SK-MEL-5 (cell line): ENCODE data around the gene SLC38A3. TPM values are rescaled to one million over a fixed set of nuclear protein-coding genes. Genes with fewer than 3 reads are reported as not detected.
"Not testable (repeated sequence)": the region's sequence is repeated elsewhere in the genome, so short reads cannot be mapped to it uniquely, and the experiment has no call there.

Experiments
- DNase-seq: peaks from one replicate; pipeline ENCODE4 v3.0.0-alpha.2; 2016; ENCODE audit warnings: low read depth, low spot score
- in situ Hi-C: cut with HindIII; loops from 2 replicates; pipeline ENCODE4 v1.10.0; 2016; ENCODE audit warnings: low sequenced_read_pairs, high pct_unique_total_duplicates, low pct_unique_long_range_greater_than_20kb
- total RNA-seq: library from RNA; depleted of rRNA; stranded (reverse); fragments of >200 nt; shearing (Covaris generic); gene quantifications from 2 replicates; pipeline ENCODE4 v1.2.3, GENCODE V29; 2014

The SLC38A3 gene
- total RNA-seq, 1 experiment from 2014 or later, result 0.42 TPM

DNA sequence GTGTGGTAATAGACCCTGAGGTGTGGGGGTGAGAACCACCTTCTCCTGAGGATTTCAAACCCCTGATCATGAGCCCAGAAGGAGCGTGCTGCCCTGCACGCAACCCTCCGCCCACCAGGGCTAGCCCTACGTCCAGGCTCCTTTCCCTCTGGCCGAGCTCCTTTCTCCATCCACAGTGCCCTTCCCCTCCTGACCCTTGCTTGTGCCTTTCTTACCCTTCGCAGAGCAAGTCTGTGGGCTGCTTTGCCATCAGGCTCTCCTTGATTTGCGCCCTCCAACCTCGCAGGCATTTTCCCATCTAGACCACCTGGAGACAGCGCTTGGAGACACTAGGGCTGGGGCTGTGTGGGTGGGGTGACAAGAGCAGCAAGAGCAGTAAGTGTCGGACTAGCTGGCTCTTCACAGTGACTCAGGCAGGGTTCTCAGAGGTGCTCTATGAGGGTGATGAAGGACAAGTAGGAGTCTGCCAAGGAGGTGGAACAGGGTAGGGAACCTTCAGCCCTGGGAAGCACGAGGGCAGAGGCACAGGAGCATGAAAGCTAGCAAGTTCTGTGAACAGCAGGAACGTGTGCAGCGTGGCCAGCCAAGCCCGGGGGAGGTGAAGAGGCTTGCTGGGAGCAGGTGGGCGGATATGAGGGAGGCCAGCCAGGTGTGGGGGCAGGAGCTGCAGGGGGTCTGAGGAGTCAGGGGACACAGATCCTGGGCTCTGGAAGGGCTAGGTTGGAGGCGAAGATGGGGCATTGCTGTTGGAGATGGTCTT lies 2.5 kb upstream of the SLC38A3 start:
- in situ Hi-C loops, result no loop called here
- no peak for DNase-seq

DNA sequence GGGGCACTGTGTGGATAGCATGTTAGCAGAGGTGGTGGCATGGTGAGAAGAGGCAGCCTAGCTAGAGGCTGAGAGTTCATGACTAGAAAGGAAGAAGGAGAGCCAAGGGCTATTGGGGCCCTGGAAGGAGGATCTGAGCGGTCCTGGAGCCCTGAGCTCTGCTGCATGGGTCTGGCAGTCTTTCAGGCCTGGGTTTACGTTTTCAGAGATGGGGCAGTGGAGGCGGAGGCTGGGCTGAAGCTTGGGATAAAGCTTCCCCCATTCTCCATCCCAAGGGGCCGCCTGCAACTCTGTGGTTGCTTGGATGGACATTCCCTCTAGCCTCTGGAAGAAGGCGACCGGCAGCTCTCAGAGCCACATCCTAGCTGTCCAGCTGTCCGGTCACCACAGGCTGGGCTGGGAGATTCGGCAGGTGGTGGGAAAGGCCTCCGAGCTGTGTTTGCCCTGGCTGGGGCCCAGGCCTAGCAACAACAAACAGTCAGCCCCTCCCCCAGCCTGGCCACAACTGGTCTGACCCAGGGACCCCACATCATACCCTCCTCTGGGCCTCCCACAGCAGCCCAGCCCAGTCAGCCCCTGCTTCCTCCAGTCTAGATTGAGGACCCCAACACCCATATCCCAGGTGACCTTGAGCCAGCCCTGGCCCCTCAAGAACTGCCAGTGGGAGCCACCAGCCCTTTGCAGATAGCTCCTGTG lies 1.8 kb upstream of the SLC38A3 start:
- DNase-seq, result no peak
- in situ Hi-C loops, result no loop called here

DNA sequence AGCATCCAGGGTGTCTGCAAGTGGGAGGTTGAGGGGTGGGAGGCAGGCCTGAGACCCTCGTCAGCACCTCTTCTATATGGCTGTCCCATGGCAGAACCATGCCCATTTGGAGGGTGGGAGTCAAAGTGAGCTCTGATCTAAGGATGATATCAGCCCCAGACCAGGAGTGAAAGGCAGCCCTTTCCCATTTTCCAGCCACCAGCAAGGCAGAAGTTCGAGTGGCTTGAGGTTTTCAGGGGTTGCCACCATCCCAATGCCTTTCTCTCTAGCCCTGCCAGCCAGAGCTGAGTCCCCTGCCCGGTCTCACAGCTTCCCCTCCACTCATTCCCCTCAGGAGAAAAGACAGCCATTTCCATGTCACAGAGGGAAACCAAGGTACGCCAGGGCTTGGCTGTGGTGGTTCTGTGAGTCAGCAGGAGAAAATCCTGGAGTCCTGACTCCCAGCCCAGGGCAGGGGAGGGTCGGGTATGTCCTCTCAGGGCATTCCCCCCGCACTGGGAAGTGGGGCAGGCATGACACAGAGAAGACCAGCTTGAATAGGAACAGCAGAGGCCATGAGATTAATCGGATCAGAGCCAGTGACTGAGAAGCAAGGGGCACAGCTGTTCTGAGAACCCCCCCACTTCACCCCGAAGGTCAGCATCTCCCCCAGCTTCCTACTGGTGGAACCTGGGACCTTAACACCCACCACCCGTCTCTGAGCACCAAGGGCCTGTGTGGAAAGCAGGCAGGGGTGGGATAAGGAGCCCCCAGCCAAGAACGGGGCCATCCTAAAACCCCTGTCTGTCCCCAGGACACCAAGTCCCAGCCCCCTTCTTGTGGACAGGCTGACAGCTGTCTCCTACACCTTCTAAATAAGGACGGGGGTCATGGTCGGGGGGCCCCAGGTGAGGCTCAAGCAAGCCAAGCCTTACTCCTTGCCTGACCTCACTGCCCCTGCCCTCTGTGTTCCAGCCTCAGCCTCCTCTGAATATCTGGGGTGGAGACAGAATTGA lies 965 bp upstream of the SLC38A3 start:
- DNase-seq, result no peak
- in situ Hi-C loops, result no loop called here

- in situ Hi-C loops, result no loop called here
- DNase-seq, result no peak
Measured at GRCh38 chr3:50205413-50206276, 574 bp downstream of the SLC38A3 start.

GRCh38 chr3:50207359-50208042 lies 2.4 kb downstream of the SLC38A3 start:
- in situ Hi-C loops, result no loop called here
- DNase-seq, result no peak

GRCh38 chr3:50208677-50209344 lies 3.7 kb downstream of the SLC38A3 start:
- in situ Hi-C loops, result no loop called here
- DNase-seq, result no peak

GRCh38 chr3:50210176-50210509 lies 5.1 kb downstream of the SLC38A3 start:
- DNase-seq, result no peak
- in situ Hi-C loops, result no loop called here

DNA sequence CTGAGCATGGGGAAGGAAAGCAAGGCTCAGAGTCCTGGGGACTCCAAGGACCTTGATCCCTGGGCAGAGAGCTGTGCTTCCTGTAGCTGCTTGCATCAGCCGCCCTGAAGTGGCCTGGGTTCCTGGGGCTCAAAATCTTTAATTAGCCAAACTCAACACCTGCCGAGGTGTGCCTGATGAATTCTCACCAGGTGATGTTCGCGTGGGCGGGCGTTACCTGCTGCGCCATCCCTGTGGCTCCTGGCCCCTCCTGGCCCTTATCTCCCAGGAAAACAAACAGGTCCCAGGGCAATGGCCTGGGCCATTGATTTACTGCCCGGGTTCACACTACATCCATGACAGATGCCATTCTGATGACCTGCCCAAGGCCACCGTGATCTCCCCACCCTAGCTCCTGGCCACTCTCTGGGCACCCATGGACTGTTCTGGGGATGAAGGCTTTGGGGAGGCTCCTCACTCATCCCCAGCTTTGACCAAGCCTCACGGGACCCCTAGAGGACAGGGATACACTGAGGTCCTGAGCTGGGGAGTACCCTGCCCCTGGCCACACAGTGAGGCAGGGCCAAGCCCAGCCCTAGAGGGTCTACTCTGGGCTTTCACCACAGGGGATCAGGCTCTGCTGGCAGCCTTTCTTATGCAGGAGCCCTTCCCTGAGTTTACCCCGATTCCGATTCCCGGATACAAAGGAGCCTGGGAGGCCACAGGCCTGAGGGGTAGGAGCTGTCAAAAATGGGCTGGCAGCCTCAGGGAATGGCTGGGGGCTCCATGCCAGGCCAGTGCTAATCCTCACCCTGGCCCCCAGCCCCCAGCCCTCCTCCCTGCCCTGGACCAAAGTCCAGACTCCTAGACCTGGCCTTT lies 5.7 kb downstream of the SLC38A3 start:
- DNase-seq, result no peak
- in situ Hi-C loops, result no loop called here

DNA sequence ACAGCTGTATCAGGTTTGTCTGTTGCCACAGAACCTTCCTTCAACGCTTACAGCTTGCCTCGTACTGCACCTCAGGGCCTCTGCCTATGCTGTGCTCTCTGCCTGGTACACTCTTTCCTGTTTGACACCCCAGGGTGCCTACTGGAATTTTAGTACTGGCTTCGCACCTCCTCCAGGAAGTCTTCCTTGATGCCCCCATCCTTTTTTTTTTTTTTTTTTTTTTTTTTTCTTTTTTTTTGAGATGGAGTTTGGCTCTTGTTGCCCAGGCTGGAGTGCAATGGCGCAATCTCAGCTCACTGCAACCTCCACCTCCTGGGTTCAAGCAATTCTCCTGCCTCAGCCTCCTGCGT lies 6.3 kb downstream of the SLC38A3 start:
- DNase-seq, in situ Hi-C loops: not testable (repeated sequence)

DNA sequence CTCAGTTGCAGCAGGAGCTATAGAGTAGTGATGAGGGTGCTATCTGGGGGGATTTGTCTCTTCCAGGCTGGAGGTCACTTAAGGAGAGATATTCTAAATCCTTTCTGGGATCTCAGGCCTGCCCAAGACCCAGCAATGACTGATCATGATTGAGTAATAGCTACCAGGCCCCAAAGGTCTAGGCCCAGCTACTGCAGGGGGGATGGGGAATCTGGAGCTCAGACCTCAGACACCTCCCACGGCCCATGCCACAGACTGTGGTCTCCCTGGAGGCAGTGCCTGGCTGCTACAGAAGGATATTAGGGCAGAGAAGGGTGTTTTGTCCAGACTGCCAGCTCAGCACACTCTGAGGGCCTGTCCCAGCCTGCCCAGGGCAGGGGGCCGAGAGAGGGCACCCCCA lies 6.9 kb downstream of the SLC38A3 start:
- in situ Hi-C loops, result no loop called here
- no peak for DNase-seq

- in situ Hi-C loops, result no loop called here
- no peak for DNase-seq
Measured at GRCh38 chr3:50212502-50212901, 7.4 kb downstream of the SLC38A3 start.

DNA sequence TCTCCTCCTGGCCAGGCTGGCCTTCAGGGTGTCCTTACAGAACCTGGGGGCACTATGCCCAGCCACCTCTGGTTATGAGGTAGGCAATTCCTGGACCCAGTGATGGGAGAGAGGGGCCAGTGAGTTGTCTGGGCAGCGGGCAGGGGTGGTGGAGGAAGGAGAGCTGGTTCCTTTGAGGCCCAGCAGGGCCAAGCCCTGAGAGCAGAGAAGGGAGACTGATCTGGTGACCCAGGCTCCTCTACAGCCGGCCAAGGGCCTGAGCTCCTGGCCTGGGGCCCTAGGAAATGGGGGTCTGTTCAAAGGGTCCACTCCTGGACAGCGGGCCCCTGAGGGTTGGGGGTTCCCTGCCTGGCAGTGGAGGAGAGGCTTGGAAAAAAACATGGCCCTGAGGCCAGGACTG lies 7.9 kb downstream of the SLC38A3 start:
- in situ Hi-C loops, result no loop called here

DNA sequence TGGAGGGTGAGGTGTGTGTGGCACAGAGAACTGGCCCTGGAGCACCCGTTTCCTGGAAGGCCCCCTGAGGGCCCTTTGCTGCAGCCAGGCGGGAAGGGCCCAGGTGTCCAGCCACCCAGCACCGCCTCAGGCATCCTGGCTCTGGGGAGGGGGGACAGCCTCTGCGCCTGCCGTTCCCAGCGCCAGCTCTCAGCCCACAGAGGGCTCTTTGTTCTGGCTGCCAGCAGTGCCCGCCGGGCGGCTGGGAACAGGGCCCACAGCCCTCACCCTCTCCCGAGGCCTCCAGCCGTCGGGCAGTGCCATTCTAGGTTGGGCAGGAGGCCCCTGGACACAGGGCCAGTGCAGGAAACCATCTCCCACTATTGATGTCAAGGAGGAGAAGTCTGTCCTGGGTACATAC lies 8.3 kb downstream of the SLC38A3 start:
- in situ Hi-C loops, result no loop called here
- peak; percentile 25 for DNase-seq

More for the DNA sequence above, 7.9 kb downstream of the SLC38A3 start:
- DNase-seq, result no peak

DNA sequence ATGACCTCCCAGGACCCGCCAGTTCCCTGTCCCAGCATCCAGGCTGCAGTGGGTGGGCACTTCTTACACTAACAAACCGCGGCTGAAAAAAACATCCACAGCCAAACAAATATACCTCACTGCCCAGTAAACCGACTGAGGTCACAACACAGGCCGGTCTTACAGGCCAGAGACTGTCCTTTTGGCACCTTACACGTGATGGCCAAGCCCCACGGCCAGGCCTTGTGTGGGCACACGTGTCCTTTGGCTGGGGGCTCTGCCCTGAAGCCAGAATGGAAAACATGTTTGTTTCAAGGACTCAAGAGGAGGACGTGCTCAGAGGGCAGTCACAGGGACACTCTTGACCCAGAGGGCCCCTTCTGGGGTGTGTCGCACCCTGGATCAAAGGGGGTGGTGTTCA lies 9.8 kb downstream of the SLC38A3 start:
- in situ Hi-C loops, result no loop called here
- no peak for DNase-seq

DNA sequence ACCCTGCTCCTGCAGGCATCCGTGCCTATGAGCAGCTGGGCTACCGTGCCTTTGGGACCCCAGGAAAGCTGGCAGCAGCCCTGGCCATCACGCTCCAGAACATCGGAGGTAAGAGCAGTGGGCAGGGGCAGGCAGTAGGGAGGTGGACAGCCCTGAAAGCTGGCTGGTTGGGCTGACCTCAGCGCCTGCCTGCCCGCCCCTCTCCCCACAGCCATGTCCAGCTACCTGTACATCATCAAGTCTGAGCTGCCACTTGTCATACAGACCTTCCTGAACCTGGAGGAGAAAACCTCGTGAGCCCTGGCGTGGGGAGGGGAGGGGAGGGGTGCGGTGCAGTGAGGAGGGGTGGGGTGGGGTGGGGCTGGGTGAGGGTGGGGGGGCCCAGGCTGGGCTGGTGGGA lies 10.5 kb downstream of the SLC38A3 start:
- in situ Hi-C loops, result no loop called here
- no peak for DNase-seq

DNA sequence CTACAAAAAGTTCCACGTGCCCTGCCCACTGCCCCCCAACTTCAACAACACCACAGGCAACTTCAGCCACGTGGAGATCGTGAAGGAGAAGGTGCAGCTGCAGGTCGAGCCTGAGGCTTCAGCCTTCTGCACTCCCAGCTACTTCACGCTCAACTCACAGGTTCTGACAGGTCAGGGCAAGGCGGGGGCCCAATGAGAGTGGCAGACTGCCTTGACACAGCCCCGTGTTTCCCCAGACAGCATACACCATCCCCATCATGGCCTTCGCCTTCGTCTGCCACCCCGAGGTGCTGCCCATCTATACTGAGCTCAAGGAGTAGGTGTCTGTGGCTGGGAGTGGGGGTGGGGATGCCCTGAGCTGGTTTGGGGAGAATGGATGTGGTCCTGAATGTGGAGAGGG lies 12.6 kb downstream of the SLC38A3 start:
- in situ Hi-C loops, result no loop called here
- DNase-seq, result no peak
